Panc1 (cell line): Measurements from ENCODE around the gene ST3GAL4. TPM values are rescaled to one million over a fixed set of nuclear protein-coding genes. Genes with fewer than 3 reads are reported as not detected.
"Not testable (repeated sequence)": the region's sequence is repeated elsewhere in the genome, so short reads cannot be mapped to it uniquely, and the experiment has no call there.

Experiments used
- ATAC-seq: fragments of 200-7000 bp; cut with Tn5 transposase; 2 replicates; pipeline ENCODE4 v1.9.1; 2020; ENCODE audit warnings: mild to moderate bottlenecking, moderate library complexity
- BruUV-seq: library from RNA; stranded (reverse); fragments of 400-500 nt; replicated peaks from 2 replicates; lab custom pipeline; 2021; lab: Mats Ljungman, UMichigan
- CTCF ChIA-PET: fragments of 300-600 bp; sonication (Branson Sonifier 250); formaldehyde crosslinking; loops from one replicate; lab custom pipeline; 2022; ENCODE audit warnings: antibody characterized with exemption; lab: Charles Lee
- POLR2A ChIA-PET: fragments of 300-600 bp; sonication (Branson Sonifier 250); formaldehyde crosslinking; loops from one replicate; lab custom pipeline; 2022; ENCODE audit warnings: antibody characterized with exemption; lab: Charles Lee
- DNase-seq: peaks from one replicate; pipeline ENCODE4 v3.0.0-alpha.2; 2010; ENCODE audit warnings: low read depth, low spot score
- H3K27ac ChIP-seq: 2 replicates; pipeline ENCODE4 v1.5.1; 2011; ENCODE audit warnings: mild to moderate bottlenecking, low read length, inconsistent platforms
- H3K27me3 ChIP-seq: fragments of 200-500 bp; sonication (Bioruptor generic); 2 replicates; pipeline ENCODE4 v1.6.0; 2014; ENCODE audit warnings: low read length, inconsistent platforms; ENCODE audit not compliant: control insufficient read depth, insufficient read depth
- H3K36me3 ChIP-seq: fragments of 200-500 bp; sonication (Bioruptor generic); 2 replicates; pipeline ENCODE4 v1.5.1; 2014; ENCODE audit warnings: inconsistent platforms, mild to moderate bottlenecking, low read length, moderate library complexity; ENCODE audit not compliant: control insufficient read depth, insufficient read depth
- H3K4me1 ChIP-seq: 2 replicates; pipeline ENCODE4 v1.5.1; 2011; ENCODE audit warnings: inconsistent platforms, mild to moderate bottlenecking, low read length, moderate library complexity; ENCODE audit not compliant: control insufficient read depth, insufficient read depth
- H3K4me3 ChIP-seq, 2 experiments: 2 replicates each; pipeline ENCODE4 v1.5.1; 2011 to 2012; ENCODE audit warnings: low read depth in 2 of 2, low read length in 2 of 2, mild to moderate bottlenecking in 2 of 2, inconsistent platforms in 1 of 2, moderate library complexity in 1 of 2
- H3K9me3 ChIP-seq: fragments of 200-500 bp; sonication (Bioruptor generic); 2 replicates; pipeline ENCODE4 v1.5.1; 2014; ENCODE audit warnings: low read depth, mild to moderate bottlenecking, inconsistent platforms, low read length, moderate library complexity; ENCODE audit not compliant: control insufficient read depth, insufficient read depth
- POLR2AphosphoS5 ChIP-seq: IDR thresholded peaks from 2 replicates; pipeline ENCODE4 v1.6.1; 2012; ENCODE audit warnings: mild to moderate bottlenecking, low read depth, low read length, moderate library complexity
- SIN3A ChIP-seq: IDR thresholded peaks from 2 replicates; pipeline ENCODE4 v1.6.1; 2012; ENCODE audit warnings: low read depth, mild to moderate bottlenecking, low read length, moderate library complexity, borderline replicate concordance; ENCODE audit not compliant: insufficient read depth
- TCF7L2 ChIP-seq: IDR thresholded peaks from 2 replicates; pipeline ENCODE4 v1.6.1; 2011; ENCODE audit warnings: mild to moderate bottlenecking, low read depth, low read length, inconsistent platforms
- in situ Hi-C: cut with HindIII; loops from 2 replicates; pipeline ENCODE4 v1.10.0; 2016; ENCODE audit warnings: low sequenced_read_pairs, low pct_unique_long_range_greater_than_20kb
- intact Hi-C: fragments of 100-400 bp; cut with micrococcal nuclease; formaldehyde crosslinking; loops from one replicate; pipeline ENCODE4 v1.10.0; 2022; ENCODE audit not compliant: unreplicated experiment
- total RNA-seq: library from RNA; stranded (reverse); gene quantifications from one replicate; pipeline ENCODE4 v1.2.1, GENCODE V29; 2021; ENCODE audit not compliant: unreplicated experiment
- TF ChIP-seq, protein P1 (sequence below): fragments of 450-650 bp; IDR thresholded peaks from 2 replicates; pipeline ENCODE4 v1.5.1; 2017; ENCODE audit warnings: mild to moderate bottlenecking
- TF ChIP-seq, protein P2 (sequence below), 2 experiments: IDR thresholded peaks; 2 replicates each; pipeline ENCODE4 v1.6.1; 2011 to 2012; ENCODE audit warnings: low read depth in 2 of 2, control low read depth in 1 of 2, low read length in 1 of 2, mild to moderate bottlenecking in 1 of 2, moderate library complexity in 1 of 2; ENCODE audit not compliant: insufficient read depth in 1 of 2

The ST3GAL4 gene
- total RNA-seq, 1 experiment from 2014 or later: 56.6 TPM

DNA sequence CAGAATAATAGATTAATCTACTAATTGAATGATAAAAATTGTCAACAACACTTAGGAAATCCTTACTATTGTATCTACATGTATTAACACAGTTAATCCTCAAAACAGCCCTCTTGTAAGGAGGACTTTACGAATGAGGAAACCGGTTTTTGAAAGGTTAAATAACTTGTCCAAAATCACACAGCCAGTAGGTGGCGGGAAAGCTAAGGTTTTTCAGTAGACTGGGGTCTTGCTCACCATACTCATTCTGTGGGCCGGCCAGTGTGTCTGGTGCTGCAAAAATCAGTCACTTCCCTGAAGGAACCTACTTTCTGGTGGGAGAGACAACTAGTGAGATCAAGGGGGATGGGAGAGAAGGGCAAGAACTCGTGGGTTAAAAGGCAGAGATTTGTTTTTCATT lies 47.8 kb upstream of the ST3GAL4 start:
- ChIA-PET CTCF (interaction anchor here (0.7 kb wide), 1 partner anchor 163 kb away, joined by 4 read pairs; no protein-coding TSS in a partner anchor), POLR2A (no interaction called here)
- ATAC-seq (no peak), DNase-seq (no peak)
- intact Hi-C loops: no loop called here
- Histone ChIP-seq H3K36me3 (no peaks in the 10 kb centered on the region), H3K9me3 (no peaks in the 10 kb centered on the region), H3K27me3 (no peaks in the 10 kb centered on the region), H3K4me3 (no peak overlapping the region), H3K27ac (no peak overlapping the region), H3K4me1 (peaks cover 7% of the 10 kb centered on the region; the same call in 1 of the 2 replicates)
- no TSS peak for BruUV-seq
- in situ Hi-C loops: no loop called here
- TF ChIP-seq POLR2AphosphoS5: no peak
- TF ChIP-seq, protein P1, sequence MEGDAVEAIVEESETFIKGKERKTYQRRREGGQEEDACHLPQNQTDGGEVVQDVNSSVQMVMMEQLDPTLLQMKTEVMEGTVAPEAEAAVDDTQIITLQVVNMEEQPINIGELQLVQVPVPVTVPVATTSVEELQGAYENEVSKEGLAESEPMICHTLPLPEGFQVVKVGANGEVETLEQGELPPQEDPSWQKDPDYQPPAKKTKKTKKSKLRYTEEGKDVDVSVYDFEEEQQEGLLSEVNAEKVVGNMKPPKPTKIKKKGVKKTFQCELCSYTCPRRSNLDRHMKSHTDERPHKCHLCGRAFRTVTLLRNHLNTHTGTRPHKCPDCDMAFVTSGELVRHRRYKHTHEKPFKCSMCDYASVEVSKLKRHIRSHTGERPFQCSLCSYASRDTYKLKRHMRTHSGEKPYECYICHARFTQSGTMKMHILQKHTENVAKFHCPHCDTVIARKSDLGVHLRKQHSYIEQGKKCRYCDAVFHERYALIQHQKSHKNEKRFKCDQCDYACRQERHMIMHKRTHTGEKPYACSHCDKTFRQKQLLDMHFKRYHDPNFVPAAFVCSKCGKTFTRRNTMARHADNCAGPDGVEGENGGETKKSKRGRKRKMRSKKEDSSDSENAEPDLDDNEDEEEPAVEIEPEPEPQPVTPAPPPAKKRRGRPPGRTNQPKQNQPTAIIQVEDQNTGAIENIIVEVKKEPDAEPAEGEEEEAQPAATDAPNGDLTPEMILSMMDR: no peak
- TF ChIP-seq, protein P2, sequence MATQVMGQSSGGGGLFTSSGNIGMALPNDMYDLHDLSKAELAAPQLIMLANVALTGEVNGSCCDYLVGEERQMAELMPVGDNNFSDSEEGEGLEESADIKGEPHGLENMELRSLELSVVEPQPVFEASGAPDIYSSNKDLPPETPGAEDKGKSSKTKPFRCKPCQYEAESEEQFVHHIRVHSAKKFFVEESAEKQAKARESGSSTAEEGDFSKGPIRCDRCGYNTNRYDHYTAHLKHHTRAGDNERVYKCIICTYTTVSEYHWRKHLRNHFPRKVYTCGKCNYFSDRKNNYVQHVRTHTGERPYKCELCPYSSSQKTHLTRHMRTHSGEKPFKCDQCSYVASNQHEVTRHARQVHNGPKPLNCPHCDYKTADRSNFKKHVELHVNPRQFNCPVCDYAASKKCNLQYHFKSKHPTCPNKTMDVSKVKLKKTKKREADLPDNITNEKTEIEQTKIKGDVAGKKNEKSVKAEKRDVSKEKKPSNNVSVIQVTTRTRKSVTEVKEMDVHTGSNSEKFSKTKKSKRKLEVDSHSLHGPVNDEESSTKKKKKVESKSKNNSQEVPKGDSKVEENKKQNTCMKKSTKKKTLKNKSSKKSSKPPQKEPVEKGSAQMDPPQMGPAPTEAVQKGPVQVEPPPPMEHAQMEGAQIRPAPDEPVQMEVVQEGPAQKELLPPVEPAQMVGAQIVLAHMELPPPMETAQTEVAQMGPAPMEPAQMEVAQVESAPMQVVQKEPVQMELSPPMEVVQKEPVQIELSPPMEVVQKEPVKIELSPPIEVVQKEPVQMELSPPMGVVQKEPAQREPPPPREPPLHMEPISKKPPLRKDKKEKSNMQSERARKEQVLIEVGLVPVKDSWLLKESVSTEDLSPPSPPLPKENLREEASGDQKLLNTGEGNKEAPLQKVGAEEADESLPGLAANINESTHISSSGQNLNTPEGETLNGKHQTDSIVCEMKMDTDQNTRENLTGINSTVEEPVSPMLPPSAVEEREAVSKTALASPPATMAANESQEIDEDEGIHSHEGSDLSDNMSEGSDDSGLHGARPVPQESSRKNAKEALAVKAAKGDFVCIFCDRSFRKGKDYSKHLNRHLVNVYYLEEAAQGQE (IDR thresholded peaks at IDR 0.05; ENCODE audit: insufficient read depth in 1 of 2, low read depth in 2 of 2, low read length in 1 of 2): no peak
- TF ChIP-seq SIN3A: no peak
- TF ChIP-seq TCF7L2: no peak

DNA sequence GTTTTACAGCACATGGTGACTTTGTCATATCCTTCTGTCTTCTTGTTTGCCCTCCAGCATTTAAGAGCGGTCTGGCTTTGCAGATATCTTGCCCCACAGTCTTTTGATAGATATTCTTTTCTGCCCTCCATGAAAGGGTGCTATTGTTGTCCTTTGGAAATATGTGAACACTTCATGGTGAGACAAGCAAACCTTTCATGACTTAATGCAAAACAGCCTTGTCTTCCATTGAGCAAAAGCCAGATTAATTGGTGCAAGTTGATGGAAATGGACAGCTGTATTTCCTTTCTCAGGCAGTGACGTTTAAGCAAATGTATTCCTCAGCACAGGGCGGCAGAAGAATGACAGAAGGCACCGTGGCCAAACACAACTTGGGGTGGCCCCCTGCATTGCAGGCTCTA lies 47.2 kb upstream of the ST3GAL4 start:
- Histone ChIP-seq H3K9me3 (no peaks in the 10 kb centered on the region), H3K4me1 (peaks cover 6% of the 10 kb centered on the region; the same call in 1 of the 2 replicates), H3K27ac (no peak overlapping the region), H3K27me3 (no peaks in the 10 kb centered on the region), H3K36me3 (no peaks in the 10 kb centered on the region), H3K4me3 (no peak overlapping the region)
- in situ Hi-C loops (no loop called here), intact Hi-C loops (no loop called here)
- ChIA-PET POLR2A (no interaction called here), CTCF (no interaction called here)
- ATAC-seq (no peak), DNase-seq (no peak)
- TF ChIP-seq, protein P2 (IDR thresholded peaks at IDR 0.05; ENCODE audit: insufficient read depth in 1 of 2, low read depth in 2 of 2, low read length in 1 of 2): no peak
- TF ChIP-seq SIN3A: no peak
- TF ChIP-seq POLR2AphosphoS5: no peak
- no peak for TF ChIP-seq TCF7L2
- TF ChIP-seq, protein P1: no peak
- BruUV-seq: no TSS peak

DNA sequence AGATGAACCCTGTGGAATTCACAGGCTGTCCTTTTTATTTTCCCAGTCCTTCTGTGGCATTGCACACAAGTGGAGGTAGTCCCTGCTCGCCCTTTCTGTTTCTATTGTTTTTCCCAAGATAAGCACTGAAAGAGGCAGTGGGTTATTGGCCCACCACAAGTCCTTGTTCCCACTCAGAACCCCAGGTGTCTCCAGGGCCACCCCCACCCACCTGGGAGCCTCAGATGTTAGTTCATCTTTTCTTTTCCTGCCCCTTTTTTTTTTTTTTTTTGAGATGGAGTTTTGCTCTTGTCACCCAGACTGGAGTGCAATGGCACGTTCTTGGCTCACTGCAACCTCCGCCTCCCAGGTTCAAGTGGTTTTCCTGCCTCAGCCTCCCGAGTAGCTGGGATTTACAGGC lies 46.7 kb upstream of the ST3GAL4 start:
- BruUV-seq, DNase-seq, H3K9me3 ChIP-seq, H3K36me3 ChIP-seq, H3K27me3 ChIP-seq, intact Hi-C loops, H3K4me1 ChIP-seq, ATAC-seq, in situ Hi-C loops, H3K27ac ChIP-seq, H3K4me3 ChIP-seq, CTCF ChIA-PET, POLR2A ChIA-PET: not testable (repeated sequence)
